A549 (cell line): Measurements from ENCODE around the gene TOR1B.

Experiments used
- FOSL2 ChIP-seq, 2 experiments: fragments of 450-650 bp in 1 of 2; fragments of >200 bp in 1 of 2; sonication (Bioruptor Twin) in 1 of 2; formaldehyde crosslinking; IDR thresholded peaks; 2 replicates each; pipeline versions ENCODE4 v1.5.0 to v1.6.1; 2016 to 2020; ENCODE audit warnings: mild to moderate bottlenecking in 1 of 2, moderate library complexity in 1 of 2
- GATA3 ChIP-seq: IDR thresholded peaks from 2 replicates; pipeline ENCODE4 v1.6.1; 2012; ENCODE audit warnings: borderline replicate concordance
- HDAC2 ChIP-seq: fragments of 200-600 bp; sonication (generic); IDR thresholded peaks from 2 replicates; pipeline ENCODE4 v1.6.1; 2016
- POLR2A ChIP-seq: IDR thresholded peaks from 2 replicates; pipeline ENCODE4 v1.6.1; 2012; ENCODE audit warnings: mild to moderate bottlenecking, low read length
- TF ChIP-seq, protein P1 (sequence below): fragments of >200 bp; sonication (Bioruptor Twin); formaldehyde crosslinking; IDR thresholded peaks from 3 replicates; pipeline ENCODE4 v1.5.1; 2016

DNA sequence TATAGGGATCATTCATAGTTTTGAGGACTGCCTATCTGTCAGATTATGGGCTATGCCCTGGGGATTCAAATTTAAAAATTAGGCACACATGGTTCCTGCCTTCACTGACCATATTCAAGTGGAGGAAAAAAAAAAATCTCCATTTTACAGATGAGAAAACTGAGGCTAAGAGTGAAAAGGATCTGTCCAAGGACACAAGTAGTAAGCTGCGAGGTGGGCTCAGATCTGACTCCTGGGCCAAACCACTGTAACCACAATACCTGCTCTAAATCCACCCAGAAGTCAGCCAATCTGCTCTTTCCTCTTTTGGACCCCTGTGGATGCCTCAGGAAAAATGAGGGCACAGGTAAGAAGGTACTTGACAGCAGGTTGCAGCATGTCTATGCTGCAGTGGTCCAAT is 23.8 kb downstream of the TOR1B start:
- TF ChIP-seq FOSL2 (IDR thresholded peaks at IDR 0.05) (no peak), FOSL2 (CRISPR knock-in tag; IDR thresholded peaks at IDR 0.05) (no peak), HDAC2 (no peak), POLR2A (no peak), GATA3 (no peak)
- TF ChIP-seq, protein P1, sequence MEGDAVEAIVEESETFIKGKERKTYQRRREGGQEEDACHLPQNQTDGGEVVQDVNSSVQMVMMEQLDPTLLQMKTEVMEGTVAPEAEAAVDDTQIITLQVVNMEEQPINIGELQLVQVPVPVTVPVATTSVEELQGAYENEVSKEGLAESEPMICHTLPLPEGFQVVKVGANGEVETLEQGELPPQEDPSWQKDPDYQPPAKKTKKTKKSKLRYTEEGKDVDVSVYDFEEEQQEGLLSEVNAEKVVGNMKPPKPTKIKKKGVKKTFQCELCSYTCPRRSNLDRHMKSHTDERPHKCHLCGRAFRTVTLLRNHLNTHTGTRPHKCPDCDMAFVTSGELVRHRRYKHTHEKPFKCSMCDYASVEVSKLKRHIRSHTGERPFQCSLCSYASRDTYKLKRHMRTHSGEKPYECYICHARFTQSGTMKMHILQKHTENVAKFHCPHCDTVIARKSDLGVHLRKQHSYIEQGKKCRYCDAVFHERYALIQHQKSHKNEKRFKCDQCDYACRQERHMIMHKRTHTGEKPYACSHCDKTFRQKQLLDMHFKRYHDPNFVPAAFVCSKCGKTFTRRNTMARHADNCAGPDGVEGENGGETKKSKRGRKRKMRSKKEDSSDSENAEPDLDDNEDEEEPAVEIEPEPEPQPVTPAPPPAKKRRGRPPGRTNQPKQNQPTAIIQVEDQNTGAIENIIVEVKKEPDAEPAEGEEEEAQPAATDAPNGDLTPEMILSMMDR, result no peak
